Spleen (tissue), 11 donors: ENCODE data around the gene A4GALT. TPM values are rescaled to one million over a fixed set of nuclear protein-coding genes. Genes with fewer than 3 reads are reported as not detected.

ENCODE experiments used
- DNase-seq: peaks from one replicate; pipeline ENCODE4 v3.0.0-alpha.2; 2020
- H3K27ac ChIP-seq, 8 donors: fragments of 200-600 bp; sonication (generic) in 7 of 8; 1 replicate in 4 of 8; 2 replicates in 4 of 8; pipeline versions ENCODE4 v1.5.0 to v1.8.0; 2016 to 2021; ENCODE audit warnings: inconsistent platforms in 4 of 8, mild to moderate bottlenecking in 4 of 8, moderate library complexity in 1 of 8
- H3K27me3 ChIP-seq, 7 donors: fragments of 200-600 bp; sonication (generic) in 6 of 7; replicated peaks in 1 of 7; 1 replicate in 4 of 7; 2 replicates in 3 of 7; pipeline versions ENCODE4 v1.5.0 to v1.8.0; 2016 to 2021; ENCODE audit warnings: inconsistent platforms in 3 of 7, mild to moderate bottlenecking in 1 of 7
- H3K36me3 ChIP-seq, 6 donors: fragments of 200-600 bp; sonication (generic) in 5 of 6; 1 replicate in 4 of 6; 2 replicates in 2 of 6; pipeline versions ENCODE4 v1.5.0 to v1.8.0; 2016 to 2021; ENCODE audit warnings: inconsistent platforms in 2 of 6
- H3K4me1 ChIP-seq, 6 donors: fragments of 200-600 bp; sonication (generic) in 5 of 6; 1 replicate in 3 of 6; 2 replicates in 3 of 6; pipeline versions ENCODE4 v1.5.0 to v1.8.0; 2016 to 2021; ENCODE audit warnings: inconsistent platforms in 3 of 6
- H3K4me3 ChIP-seq, 8 donors: fragments of 200-600 bp; sonication (generic) in 7 of 8; 1 replicate in 4 of 8; 2 replicates in 4 of 8; pipeline versions ENCODE4 v1.5.0 to v1.8.0; 2016 to 2021; ENCODE audit warnings: inconsistent platforms in 4 of 8, mild to moderate bottlenecking in 4 of 8, moderate library complexity in 2 of 8
- H3K9me3 ChIP-seq, 8 donors: fragments of 200-600 bp; sonication (generic) in 7 of 8; 1 replicate in 4 of 8; 2 replicates in 4 of 8; pipeline versions ENCODE4 v1.5.0 to v1.8.0; 2016 to 2021; ENCODE audit warnings: inconsistent platforms in 4 of 8
- CTCF ChIP-seq, 11 experiments: fragments of 200-600 bp in 7 of 11; fragments of 450-650 bp in 4 of 11; sonication (generic) in 4 of 11; IDR thresholded peaks in 8 of 11; conservative IDR thresholded peaks in 3 of 11; 1 replicate in 7 of 11; 2 replicates in 4 of 11; pipeline versions ENCODE4 v1.4.0 to v1.8.0; 2016 to 2021; ENCODE audit warnings: antibody characterized with exemption in 11 of 11, inconsistent platforms in 4 of 11, mild to moderate bottlenecking in 1 of 11
- POLR2A ChIP-seq, 3 donors: fragments of 450-650 bp; IDR thresholded peaks; one replicate each; pipeline ENCODE4 v1.5.1; 2017; ENCODE audit warnings: antibody characterized with exemption in 3 of 3, mild to moderate bottlenecking in 1 of 3
- POLR2AphosphoS5 ChIP-seq, 3 donors: sonication (generic); formaldehyde crosslinking; IDR thresholded peaks; one replicate each; pipeline ENCODE4 v1.5.1; 2017; ENCODE audit warnings: antibody characterized with exemption in 3 of 3
- WGBS, 5 donors: extraction: QIAGEN DNeasy Blood & Tissue Kit in 3 of 5; methylation state at CpG; one replicate each; pipeline versions ENCODE4 v1.1.5 to v1.1.7; 2013 to 2018; 5-methylcytosine and 5-hydroxymethylcytosine counted together
- intact Hi-C: fragments of 100-400 bp; cut with DNase I; formaldehyde crosslinking; loops from one replicate; pipeline ENCODE4 v1.15.0; 2023; ENCODE audit warnings: low total_unique reads
- polyA plus RNA-seq, 3 donors: library from polyadenylated mRNA; stranded (reverse); fragments of 200-250 nt; gene quantifications; one replicate each; pipeline ENCODE4 v1.2.1, GENCODE V29; 2013
- total RNA-seq, 7 donors: library from RNA; depleted of rRNA in 3 of 7; stranded (reverse); fragments of >200 nt in 3 of 7; fragmentation: NEBNext Ultra II Directional in 4 of 7; extraction: Animal tissue kit (Norgen Biotek cat#: 25700) in 4 of 7; gene quantifications; one replicate each; pipeline versions ENCODE4 v1.1.0 to v1.2.1, GENCODE V29; 2016 to 2021
- donor health status: healthy with polysubstance abuse.
- donor health status: DM: no; HTN: no; CAD: no; lungs with moderate emphysema.
- donor health status: DM: no; HTN: no; CAD: no.
- donor health status: Bipolar disorder and iron deficiency.
- donor health status: healthy.
- donor health status: DM: no; HTN: no; CAD: no.
- donor health status: DM: yes; HTN: yes; CAD: no.

The A4GALT gene
- total and polyA plus RNA-seq, 10 donors, result 7.3 to 45.2 (median 20.8) TPM

DNA sequence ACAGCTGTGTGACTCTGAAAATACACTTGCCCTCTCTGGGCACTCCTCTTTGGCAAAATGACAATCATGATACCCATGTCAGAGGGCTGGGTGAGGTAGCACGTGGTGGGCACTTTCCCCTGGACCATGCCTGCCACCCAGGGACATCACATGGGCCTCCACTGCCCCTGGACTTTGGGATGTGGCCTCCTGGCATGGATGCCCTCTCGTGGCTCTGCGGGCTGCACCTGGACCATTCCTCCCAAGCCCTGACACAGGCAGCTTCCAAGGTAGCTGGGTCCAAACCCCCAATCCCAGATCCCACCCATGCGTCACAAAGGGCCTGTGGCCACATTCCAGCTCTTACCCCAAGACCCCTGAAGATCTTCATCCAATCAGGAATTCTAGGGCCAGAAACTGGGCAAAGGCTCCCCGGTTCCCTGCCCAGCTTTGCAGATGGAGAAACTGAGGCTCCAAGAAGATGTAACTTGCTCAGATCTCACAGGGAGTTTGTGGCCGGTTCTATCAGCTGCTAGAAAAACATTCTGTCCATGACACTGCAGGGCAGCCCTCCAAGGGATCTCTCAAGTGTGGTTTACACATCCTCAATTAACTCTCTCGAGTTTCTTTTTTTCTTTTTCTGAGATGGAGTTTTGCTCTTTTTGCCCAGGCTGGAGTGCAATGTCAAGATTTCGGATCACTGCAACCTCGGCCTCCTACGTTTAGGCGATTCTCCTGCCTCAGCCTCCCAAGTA, 36.0 kb downstream of the A4GALT start:
- intact Hi-C loops, result no loop called here
- peaks cover 0 to 55% (median 19%) of the 10 kb centered on the region in 6 donors for H3K4me1 ChIP-seq
- DNase-seq, result no peak
- peak overlapping the region in 1 of 8 donors; percentile 1 for H3K27ac ChIP-seq
- H3K9me3 ChIP-seq, result peaks cover 0 to 2% (median 0%) of the 10 kb centered on the region in 8 donors
- TF ChIP-seq CTCF (IDR thresholded peaks at IDR 0.05 in 8 of 11, conservative IDR thresholded peaks at IDR 0.05 in 3 of 11) (no peak), POLR2A (IDR thresholded peaks at IDR 0.05) (no peak), POLR2AphosphoS5 (IDR thresholded peaks at IDR 0.05) (peak in 1 of 3 donors; percentile 23)
- 73 to 91% (median 89%) methylated on average over 8 to 11 of the region's 11 CpGs for WGBS, 5 donors
- H3K4me3 ChIP-seq, result no peak overlapping the region
- H3K36me3 ChIP-seq, result no peaks in the 10 kb centered on the region
- no peaks in the 10 kb centered on the region for H3K27me3 ChIP-seq

GRCh38 chr22:42683578-42684283, 36.9 kb downstream of the A4GALT start:
- H3K4me3 ChIP-seq, result no peak overlapping the region
- peaks cover 0 to 53% (median 19%) of the 10 kb centered on the region in 6 donors for H3K4me1 ChIP-seq
- H3K9me3 ChIP-seq, result peaks cover 0 to 11% (median 5%) of the 10 kb centered on the region in 8 donors
- WGBS, 5 donors, result 67 to 86% (median 81%) methylated on average over 4 to 8 of the region's 8 CpGs
- intact Hi-C loops, result no loop called here
- H3K27me3 ChIP-seq, result no peaks in the 10 kb centered on the region
- peak overlapping the region in 2 of 8 donors; percentile 0 to 22 for H3K27ac ChIP-seq
- no peaks in the 10 kb centered on the region for H3K36me3 ChIP-seq
- TF ChIP-seq CTCF (IDR thresholded peaks at IDR 0.05 in 8 of 11, conservative IDR thresholded peaks at IDR 0.05 in 3 of 11) (no peak), POLR2A (IDR thresholded peaks at IDR 0.05) (no peak), POLR2AphosphoS5 (IDR thresholded peaks at IDR 0.05) (peak in 1 of 3 donors; percentile 18)
- no peak for DNase-seq

- Histone ChIP-seq H3K9me3 (peaks cover 0 to 18% (median 11%) of the 10 kb centered on the region in 8 donors), H3K27ac (no peak overlapping the region), H3K4me3 (no peak overlapping the region), H3K4me1 (peaks cover 0 to 39% (median 13%) of the 10 kb centered on the region in 6 donors), H3K27me3 (no peaks in the 10 kb centered on the region), H3K36me3 (no peaks in the 10 kb centered on the region)
- DNase-seq, result no peak
- intact Hi-C loops, result no loop called here
- no peak for TF ChIP-seq CTCF (IDR thresholded peaks at IDR 0.05 in 8 of 11, conservative IDR thresholded peaks at IDR 0.05 in 3 of 11)
- peak in 2 of 3 donors; percentile 9 to 16 for TF ChIP-seq POLR2AphosphoS5 (IDR thresholded peaks at IDR 0.05)
- WGBS, 5 donors, result 66 to 82% (median 71%) methylated on average over 10 of the region's 10 CpGs
Observed at GRCh38 chr22:42682113-42682851, 38.4 kb downstream of the A4GALT start.
